Daoy (cell line): ENCODE results near the gene PCF11. TPM values are rescaled to one million over a fixed set of nuclear protein-coding genes. Genes with fewer than 3 reads are reported as not detected.
A peak's percentile ranks its signal among the peaks of the same experiment; 100 is the strongest.
"Not testable (repeated sequence)": the region's sequence is repeated elsewhere in the genome, so short reads cannot be mapped to it uniquely, and the experiment has no call there.

Experiments used
- DNase-seq: peaks from one replicate; pipeline ENCODE4 v3.0.0-alpha.2; 2015; ENCODE audit warnings: low read depth
- total RNA-seq: library from RNA; depleted of rRNA; stranded (reverse); fragments of >200 nt; shearing (Covaris generic); gene quantifications from 2 replicates; pipeline ENCODE4 v1.2.3, GENCODE V29; 2014; rRNA removed

Gene PCF11, protein sequence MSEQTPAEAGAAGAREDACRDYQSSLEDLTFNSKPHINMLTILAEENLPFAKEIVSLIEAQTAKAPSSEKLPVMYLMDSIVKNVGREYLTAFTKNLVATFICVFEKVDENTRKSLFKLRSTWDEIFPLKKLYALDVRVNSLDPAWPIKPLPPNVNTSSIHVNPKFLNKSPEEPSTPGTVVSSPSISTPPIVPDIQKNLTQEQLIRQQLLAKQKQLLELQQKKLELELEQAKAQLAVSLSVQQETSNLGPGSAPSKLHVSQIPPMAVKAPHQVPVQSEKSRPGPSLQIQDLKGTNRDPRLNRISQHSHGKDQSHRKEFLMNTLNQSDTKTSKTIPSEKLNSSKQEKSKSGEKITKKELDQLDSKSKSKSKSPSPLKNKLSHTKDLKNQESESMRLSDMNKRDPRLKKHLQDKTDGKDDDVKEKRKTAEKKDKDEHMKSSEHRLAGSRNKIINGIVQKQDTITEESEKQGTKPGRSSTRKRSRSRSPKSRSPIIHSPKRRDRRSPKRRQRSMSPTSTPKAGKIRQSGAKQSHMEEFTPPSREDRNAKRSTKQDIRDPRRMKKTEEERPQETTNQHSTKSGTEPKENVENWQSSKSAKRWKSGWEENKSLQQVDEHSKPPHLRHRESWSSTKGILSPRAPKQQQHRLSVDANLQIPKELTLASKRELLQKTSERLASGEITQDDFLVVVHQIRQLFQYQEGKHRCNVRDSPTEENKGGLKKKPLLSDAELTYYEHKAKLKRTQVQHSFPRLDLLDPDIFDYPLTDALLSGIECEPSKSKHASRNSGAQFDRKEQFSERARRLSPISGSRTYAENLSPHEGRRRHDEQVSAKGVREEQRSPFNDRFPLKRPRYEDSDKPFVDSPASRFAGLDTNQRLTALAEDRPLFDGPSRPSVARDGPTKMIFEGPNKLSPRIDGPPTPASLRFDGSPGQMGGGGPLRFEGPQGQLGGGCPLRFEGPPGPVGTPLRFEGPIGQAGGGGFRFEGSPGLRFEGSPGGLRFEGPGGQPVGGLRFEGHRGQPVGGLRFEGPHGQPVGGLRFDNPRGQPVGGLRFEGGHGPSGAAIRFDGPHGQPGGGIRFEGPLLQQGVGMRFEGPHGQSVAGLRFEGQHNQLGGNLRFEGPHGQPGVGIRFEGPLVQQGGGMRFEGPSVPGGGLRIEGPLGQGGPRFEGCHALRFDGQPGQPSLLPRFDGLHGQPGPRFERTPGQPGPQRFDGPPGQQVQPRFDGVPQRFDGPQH (N-terminal part only)
- 33.0 and 35.3 TPM in 2 replicates for total RNA-seq

- DNase-seq: no peak
Measured at GRCh38 chr11:83156996-83157593, at the start of gene PCF11. Gene PCF11, plus strand, starts transcription at chr11:83157131. Its CDS starts 309 bp downstream, at chr11:83157440.

DNA sequence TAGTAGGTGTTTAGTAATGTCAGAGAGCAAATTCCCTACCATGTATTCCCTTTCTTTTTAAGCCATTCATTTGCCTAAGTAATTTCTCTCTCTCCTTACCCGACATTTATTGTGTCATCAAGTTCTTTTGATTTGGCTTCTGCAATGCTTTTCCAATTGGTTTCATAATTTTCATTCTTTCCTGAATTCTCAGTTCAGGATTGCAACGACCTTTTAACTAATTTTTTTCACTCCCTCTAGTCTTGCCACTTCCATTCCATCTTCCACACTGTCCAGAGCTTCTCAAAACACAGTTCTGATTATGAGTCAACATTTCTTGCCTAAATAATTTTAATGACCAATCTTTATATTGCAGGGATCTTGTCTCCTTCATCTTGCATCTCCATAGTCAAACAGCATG is 44.0 kb upstream of the PCF11 start:
- no peak for DNase-seq

DNA sequence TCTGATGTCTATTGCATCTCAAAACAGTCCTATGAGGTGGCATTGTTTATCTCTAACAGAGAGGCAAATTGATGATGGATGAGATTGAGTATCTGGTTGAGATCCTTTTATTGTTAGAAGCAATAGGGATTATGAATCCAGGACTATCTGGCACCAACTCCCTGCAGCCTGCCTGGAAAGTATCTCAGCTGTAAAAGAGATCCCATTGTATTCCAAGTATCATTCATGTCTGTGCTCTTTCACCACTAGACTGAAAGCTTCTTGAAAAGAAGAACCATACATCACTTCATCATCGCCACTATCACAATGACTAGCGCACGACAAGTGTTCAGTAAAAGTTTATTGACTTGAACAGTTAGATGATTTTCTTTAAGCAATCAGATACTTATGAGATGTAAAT is 41.9 kb upstream of the PCF11 start:
- DNase-seq: no peak

GRCh38 chr11:83115551-83115950 is 41.4 kb upstream of the PCF11 start:
- DNase-seq: no peak

- no peak for DNase-seq
Measured at GRCh38 chr11:83116015-83116641, 40.8 kb upstream of the PCF11 start.

DNA sequence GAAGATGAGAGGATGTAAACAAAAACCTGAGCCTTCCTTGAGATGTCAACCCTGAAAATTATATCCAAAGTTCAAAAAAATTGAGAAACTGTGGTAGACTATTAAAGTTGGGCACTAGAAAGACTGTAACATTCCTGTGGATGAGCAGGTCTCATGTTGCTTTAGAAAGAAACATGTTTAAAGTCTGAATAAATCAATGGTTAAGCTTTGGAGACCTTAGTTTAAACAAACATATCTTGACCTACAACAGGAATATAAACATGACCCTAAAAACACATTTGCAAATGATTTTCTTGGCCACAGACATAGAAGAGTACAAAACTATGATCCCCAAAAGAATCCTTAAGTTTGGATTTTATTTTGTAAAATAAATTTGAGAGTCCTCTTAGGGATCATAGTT is 38.1 kb upstream of the PCF11 start:
- DNase-seq: no peak

GRCh38 chr11:83119216-83119615 is 37.7 kb upstream of the PCF11 start:
- no peak for DNase-seq

DNA sequence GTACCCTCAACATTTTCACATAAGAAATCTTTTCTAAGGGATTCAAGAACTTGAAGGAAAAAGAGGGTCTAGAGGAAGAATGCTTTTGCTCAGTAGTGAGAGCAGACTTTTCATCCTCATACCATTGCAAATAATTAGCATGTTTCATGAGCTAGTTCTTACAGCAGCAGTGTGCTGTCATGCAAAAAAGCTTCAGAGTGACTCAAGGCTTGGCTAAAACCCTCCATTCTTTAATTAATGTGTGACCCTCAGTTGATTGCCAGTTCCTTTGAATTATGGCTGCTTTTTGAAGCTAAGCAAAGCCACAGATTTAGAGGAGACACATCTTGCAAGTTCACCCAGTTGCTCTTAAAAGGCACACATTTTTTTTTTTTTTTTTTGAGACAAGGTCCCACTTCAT is 36.6 kb upstream of the PCF11 start:
- no peak for DNase-seq

GRCh38 chr11:83122050-83122449 is 34.9 kb upstream of the PCF11 start:
- no peak for DNase-seq

DNA sequence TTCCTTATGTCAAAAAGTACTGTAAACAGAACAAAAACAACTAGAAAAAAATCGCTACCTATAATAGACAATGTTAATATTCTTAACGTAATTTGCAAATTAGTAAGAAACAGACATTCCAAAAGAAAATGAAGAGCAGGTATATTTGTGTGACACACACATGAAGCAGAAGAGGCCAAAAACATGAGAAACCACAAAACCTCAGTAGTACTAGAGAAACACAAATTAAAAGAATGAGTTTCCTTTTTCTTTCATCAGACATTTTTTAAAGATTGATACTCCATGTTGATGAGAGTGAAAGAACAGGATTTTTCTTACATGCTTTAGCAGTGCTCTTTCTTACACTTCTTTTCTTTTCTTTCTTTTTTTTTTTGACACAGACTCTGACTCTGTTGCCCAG is 34.2 kb upstream of the PCF11 start:
- no peak for DNase-seq

- DNase-seq: no peak
Measured at GRCh38 chr11:83124636-83125424, 32.1 kb upstream of the PCF11 start.

- no peak for DNase-seq
Measured at GRCh38 chr11:83125577-83125976, 31.4 kb upstream of the PCF11 start.

DNA sequence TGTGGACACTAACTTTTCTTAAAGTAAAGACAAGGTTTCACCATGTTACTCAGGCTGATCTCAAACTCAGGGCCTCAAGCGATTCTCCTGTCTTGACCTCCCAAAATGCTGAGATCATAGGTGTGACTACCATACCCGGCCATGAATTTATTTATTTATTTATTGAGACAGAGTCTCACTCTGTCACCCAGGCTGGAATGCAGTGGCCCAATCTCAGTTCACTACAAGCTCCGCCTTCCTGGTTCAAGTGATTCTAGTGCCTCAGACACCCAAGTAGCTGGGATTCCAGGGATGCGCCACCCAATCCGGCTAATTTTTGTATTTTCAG is 29.7 kb upstream of the PCF11 start:
- no peak for DNase-seq

DNA sequence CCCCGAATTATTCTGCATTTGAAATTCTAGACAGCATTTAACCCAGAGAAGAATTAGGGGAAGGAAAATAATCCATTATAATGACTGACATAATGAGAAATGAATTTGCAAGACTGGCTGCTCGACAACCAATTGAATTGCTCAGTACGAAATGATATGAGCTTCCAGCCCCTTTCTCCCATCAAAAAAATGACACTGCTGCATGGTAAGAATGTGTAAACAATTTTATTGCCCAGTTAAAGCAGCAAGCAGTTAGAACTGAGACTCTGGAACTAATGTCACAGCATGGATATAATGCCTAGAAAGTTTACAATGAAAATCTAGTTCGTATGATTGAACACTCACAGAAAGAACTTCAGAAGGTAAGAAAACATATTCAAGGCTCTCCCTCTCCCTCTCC is 24.7 kb upstream of the PCF11 start:
- DNase-seq: no peak

GRCh38 chr11:83133266-83133665 is 23.7 kb upstream of the PCF11 start:
- not testable (repeated sequence) for DNase-seq

DNA sequence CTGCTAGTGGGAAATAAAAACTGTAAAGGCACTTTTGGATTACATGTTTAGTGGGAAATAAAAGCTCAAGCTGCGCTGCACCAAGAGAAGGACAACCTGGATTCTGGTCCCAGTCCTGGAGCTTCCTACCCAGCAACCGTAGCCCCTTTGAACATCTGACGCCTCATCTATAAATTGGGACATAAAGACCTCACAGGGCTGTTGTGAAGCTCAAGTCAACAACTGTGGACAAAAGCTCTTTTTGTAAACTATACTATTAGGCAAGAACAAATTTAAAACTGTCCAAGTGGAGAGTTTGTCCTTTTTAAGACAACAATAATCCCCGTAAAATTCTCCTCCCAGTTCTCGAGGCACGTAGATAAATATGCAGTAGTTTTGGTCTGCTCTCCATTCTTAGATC is 17.6 kb upstream of the PCF11 start:
- DNase-seq: no peak

DNA sequence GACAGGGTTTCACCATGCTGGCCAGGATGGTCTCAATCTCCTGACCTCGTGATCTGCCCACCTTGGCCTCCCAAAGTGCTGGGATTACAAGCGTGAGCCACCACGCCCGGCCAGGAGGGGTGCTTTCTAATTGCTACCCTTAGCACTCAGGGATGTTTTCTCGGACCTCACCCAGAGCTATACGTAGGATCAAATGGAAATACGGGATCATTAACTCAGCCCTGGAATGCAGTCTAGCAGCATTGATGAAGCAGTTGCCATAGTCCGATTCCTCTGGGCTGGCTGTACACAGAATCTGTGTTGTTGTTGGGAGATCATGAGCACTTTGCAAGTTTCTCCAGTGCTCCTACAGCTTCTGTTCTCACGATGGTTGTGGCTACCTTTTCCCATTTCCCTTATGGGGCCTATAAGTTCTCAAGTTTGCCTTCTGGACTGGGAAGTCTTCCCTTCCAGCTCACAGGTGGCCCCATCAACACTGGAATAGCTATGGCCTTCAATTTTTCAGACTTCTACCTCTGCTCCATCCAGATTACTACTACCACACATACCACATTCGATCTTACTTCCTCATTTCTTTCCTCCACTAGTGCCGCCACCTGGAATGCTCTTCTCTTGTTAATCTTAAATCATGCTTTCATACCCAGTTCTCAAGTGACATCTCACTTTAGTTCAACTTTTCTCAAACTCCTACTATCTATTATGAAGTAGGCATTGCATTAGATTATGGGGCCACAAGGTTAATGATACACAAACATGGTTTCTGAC is 16.1 kb upstream of the PCF11 start:
- no peak for DNase-seq

GRCh38 chr11:83147895-83148294 is 9.0 kb upstream of the PCF11 start:
- DNase-seq: peak; percentile 23

GRCh38 chr11:83150450-83150849 is 6.5 kb upstream of the PCF11 start:
- no peak for DNase-seq
